Karpas-422 (cell line): ENCODE data around the gene PRXL2B. TPM values are rescaled to one million over a fixed set of nuclear protein-coding genes. Genes with fewer than 3 reads are reported as not detected.
"Not testable (repeated sequence)": the region's sequence is repeated elsewhere in the genome, so short reads cannot be mapped to it uniquely, and the experiment has no call there.

Experiments
- DNase-seq: peaks from one replicate; pipeline ENCODE4 v3.0.0-alpha.2; 2015
- H2AFZ ChIP-seq: fragments of 200-600 bp; sonication (generic); 2 replicates; pipeline ENCODE4 v1.6.1; 2014; ENCODE audit warnings: antibody characterized with exemption, low read length, mixed read lengths
- H3K27ac ChIP-seq: fragments of 200-600 bp; sonication (generic); 2 replicates; pipeline ENCODE4 v1.5.1; 2014; ENCODE audit warnings: mild to moderate bottlenecking, low read length, moderate library complexity
- H3K27me3 ChIP-seq: fragments of 200-600 bp; sonication (generic); 2 replicates; pipeline ENCODE4 v1.6.1; 2014; ENCODE audit warnings: low read length, mixed read lengths
- H3K36me3 ChIP-seq: fragments of 200-600 bp; sonication (generic); 2 replicates; pipeline ENCODE4 v1.6.1; 2014; ENCODE audit warnings: low read length, mixed read lengths; ENCODE audit not compliant: insufficient read depth
- H3K4me1 ChIP-seq: fragments of 200-600 bp; sonication (generic); 2 replicates; pipeline ENCODE4 v1.6.1; 2014; ENCODE audit warnings: mild to moderate bottlenecking, low read length, mixed read lengths
- H3K4me2 ChIP-seq: fragments of 200-600 bp; sonication (generic); 2 replicates; pipeline ENCODE4 v1.6.1; 2014; ENCODE audit warnings: low read length, low read depth, mild to moderate bottlenecking; ENCODE audit not compliant: poor library complexity, severe bottlenecking
- H3K4me3 ChIP-seq: fragments of 200-600 bp; sonication (generic); 2 replicates; pipeline ENCODE4 v1.5.1; 2014; ENCODE audit warnings: mild to moderate bottlenecking, antibody characterized with exemption, low read length, mixed read lengths
- H3K79me2 ChIP-seq: fragments of 200-600 bp; sonication (generic); 2 replicates; pipeline ENCODE4 v1.6.1; 2014; ENCODE audit warnings: mild to moderate bottlenecking, low read length, mixed read lengths
- H3K9ac ChIP-seq: fragments of 200-600 bp; sonication (generic); 2 replicates; pipeline ENCODE4 v1.6.0; 2014; ENCODE audit warnings: low read length
- H3K9me2 ChIP-seq: fragments of 200-600 bp; sonication (generic), shearing (Covaris generic); replicated peaks from 2 replicates; pipeline ENCODE4 v1.6.0; 2014; ENCODE audit warnings: mild to moderate bottlenecking, low read length, moderate library complexity; ENCODE audit not compliant: insufficient read depth
- H3K9me3 ChIP-seq: fragments of 300-700, 200-600 bp; sonication (generic); 2 replicates; pipeline ENCODE4 v1.6.1; 2014; ENCODE audit warnings: low read length, mixed read lengths
- H4K20me1 ChIP-seq: fragments of 200-600 bp; sonication (generic); 2 replicates; pipeline ENCODE4 v1.6.1; 2014; ENCODE audit warnings: mild to moderate bottlenecking, antibody characterized with exemption, low read length, low read depth; ENCODE audit not compliant: insufficient read depth
- total RNA-seq: library from RNA; depleted of rRNA; stranded (reverse); fragments of >200 nt; shearing (Covaris generic); gene quantifications from 2 replicates; pipeline ENCODE4 v1.2.3, GENCODE V29; 2014; ENCODE audit warnings: low replicate concordance

The PRXL2B gene
- total RNA-seq, 1 experiment from 2014 or later, result 0.89 TPM

GRCh38 chr1:2567083-2567679, 19.4 kb upstream of the PRXL2B start:
- Histone ChIP-seq H3K27ac (no peak overlapping the region), H3K9me2 (no peaks in the 10 kb centered on the region), H3K4me2 (no peak overlapping the region), H3K36me3 (no peaks in the 10 kb centered on the region), H3K4me3 (no peak overlapping the region), H3K4me1 (no peaks in the 10 kb centered on the region), H3K79me2 (no peaks in the 10 kb centered on the region), H3K9ac (no peak overlapping the region), H3K27me3 (no peaks in the 10 kb centered on the region), H4K20me1 (no peaks in the 10 kb centered on the region), H3K9me3 (no peaks in the 10 kb centered on the region), H2AFZ (no peak overlapping the region)
- no peak for DNase-seq

GRCh38 chr1:2568187-2568816, 18.3 kb upstream of the PRXL2B start:
- H2AFZ ChIP-seq, H3K4me1 ChIP-seq, H3K4me2 ChIP-seq, H3K9me2 ChIP-seq, H3K27me3 ChIP-seq, H3K79me2 ChIP-seq, H3K9me3 ChIP-seq, H3K4me3 ChIP-seq, H4K20me1 ChIP-seq, DNase-seq, H3K27ac ChIP-seq, H3K9ac ChIP-seq, H3K36me3 ChIP-seq: not testable (repeated sequence)

- Histone ChIP-seq H3K27ac (no peak overlapping the region), H2AFZ (no peak overlapping the region), H3K27me3 (no peaks in the 10 kb centered on the region), H3K4me1 (no peaks in the 10 kb centered on the region), H3K79me2 (no peaks in the 10 kb centered on the region), H3K9me3 (no peaks in the 10 kb centered on the region), H3K4me3 (no peak overlapping the region), H4K20me1 (no peaks in the 10 kb centered on the region), H3K36me3 (no peaks in the 10 kb centered on the region), H3K9ac (no peak overlapping the region), H3K9me2 (no peaks in the 10 kb centered on the region), H3K4me2 (no peak overlapping the region)
- DNase-seq, result no peak
These were observed 17.5 kb upstream of the PRXL2B start for GRCh38 chr1:2569060-2569459.

GRCh38 chr1:2569703-2570102, 16.9 kb upstream of the PRXL2B start:
- H3K79me2 ChIP-seq, H2AFZ ChIP-seq, H3K4me2 ChIP-seq, H3K36me3 ChIP-seq, H4K20me1 ChIP-seq, H3K9ac ChIP-seq, DNase-seq, H3K27ac ChIP-seq, H3K9me2 ChIP-seq, H3K27me3 ChIP-seq, H3K4me3 ChIP-seq, H3K9me3 ChIP-seq, H3K4me1 ChIP-seq: not testable (repeated sequence)

- DNase-seq, result no peak
- no peaks in the 10 kb centered on the region for H3K9me2 ChIP-seq
- H2AFZ ChIP-seq, result no peak overlapping the region
- no peaks in the 10 kb centered on the region for H3K9me3 ChIP-seq
- H3K36me3 ChIP-seq, result no peaks in the 10 kb centered on the region
- no peaks in the 10 kb centered on the region for H3K27me3 ChIP-seq
- H3K4me3 ChIP-seq, result no peak overlapping the region
- no peak overlapping the region for H3K4me2 ChIP-seq
- no peak overlapping the region for H3K27ac ChIP-seq
- no peaks in the 10 kb centered on the region for H4K20me1 ChIP-seq
- H3K79me2 ChIP-seq, result no peaks in the 10 kb centered on the region
- no peaks in the 10 kb centered on the region for H3K4me1 ChIP-seq
- H3K9ac ChIP-seq, result no peak overlapping the region
These were observed 16.2 kb upstream of the PRXL2B start for GRCh38 chr1:2570332-2570731.

- H3K9ac ChIP-seq, result no peak overlapping the region
- no peaks in the 10 kb centered on the region for H3K79me2 ChIP-seq
- H3K4me3 ChIP-seq, result no peak overlapping the region
- H3K4me1 ChIP-seq, result peaks cover 5% of the 10 kb centered on the region
- no peaks in the 10 kb centered on the region for H3K36me3 ChIP-seq
- no peak overlapping the region for H3K27ac ChIP-seq
- H4K20me1 ChIP-seq, result no peaks in the 10 kb centered on the region
- DNase-seq, result no peak
- no peaks in the 10 kb centered on the region for H3K9me2 ChIP-seq
- H3K27me3 ChIP-seq, result no peaks in the 10 kb centered on the region
- no peaks in the 10 kb centered on the region for H3K9me3 ChIP-seq
- no peak overlapping the region for H3K4me2 ChIP-seq
- no peak overlapping the region for H2AFZ ChIP-seq
These were observed 15.2 kb upstream of the PRXL2B start for GRCh38 chr1:2571348-2571747.

GRCh38 chr1:2573250-2573920, 13.2 kb upstream of the PRXL2B start:
- Histone ChIP-seq H3K9ac (no peak overlapping the region), H3K9me3 (no peaks in the 10 kb centered on the region), H3K4me1 (peaks cover 8% of the 10 kb centered on the region), H4K20me1 (no peaks in the 10 kb centered on the region), H3K4me3 (no peak overlapping the region), H3K4me2 (no peak overlapping the region), H3K9me2 (no peaks in the 10 kb centered on the region), H3K36me3 (no peaks in the 10 kb centered on the region), H3K27ac (no peak overlapping the region), H3K27me3 (no peaks in the 10 kb centered on the region), H3K79me2 (no peaks in the 10 kb centered on the region), H2AFZ (no peak overlapping the region)
- DNase-seq, result no peak

GRCh38 chr1:2574350-2574749, 12.2 kb upstream of the PRXL2B start:
- H3K4me2 ChIP-seq, result no peak overlapping the region
- DNase-seq, result no peak
- H3K79me2 ChIP-seq, result no peaks in the 10 kb centered on the region
- H3K9me3 ChIP-seq, result no peaks in the 10 kb centered on the region
- H3K9ac ChIP-seq, result no peak overlapping the region
- no peaks in the 10 kb centered on the region for H3K9me2 ChIP-seq
- no peaks in the 10 kb centered on the region for H4K20me1 ChIP-seq
- H3K4me3 ChIP-seq, result no peak overlapping the region
- H3K36me3 ChIP-seq, result no peaks in the 10 kb centered on the region
- H3K4me1 ChIP-seq, result peaks cover 8% of the 10 kb centered on the region
- no peaks in the 10 kb centered on the region for H3K27me3 ChIP-seq
- H2AFZ ChIP-seq, result no peak overlapping the region
- H3K27ac ChIP-seq, result no peak overlapping the region
